Measurements from ENCODE around the gene CAPN15. TPM values are rescaled to one million over a fixed set of nuclear protein-coding genes. Genes with fewer than 3 reads are reported as not detected.

CAPN15 gene
- total RNA-seq, 1 donor from 2014 or later, result 18.9 TPM

DNA sequence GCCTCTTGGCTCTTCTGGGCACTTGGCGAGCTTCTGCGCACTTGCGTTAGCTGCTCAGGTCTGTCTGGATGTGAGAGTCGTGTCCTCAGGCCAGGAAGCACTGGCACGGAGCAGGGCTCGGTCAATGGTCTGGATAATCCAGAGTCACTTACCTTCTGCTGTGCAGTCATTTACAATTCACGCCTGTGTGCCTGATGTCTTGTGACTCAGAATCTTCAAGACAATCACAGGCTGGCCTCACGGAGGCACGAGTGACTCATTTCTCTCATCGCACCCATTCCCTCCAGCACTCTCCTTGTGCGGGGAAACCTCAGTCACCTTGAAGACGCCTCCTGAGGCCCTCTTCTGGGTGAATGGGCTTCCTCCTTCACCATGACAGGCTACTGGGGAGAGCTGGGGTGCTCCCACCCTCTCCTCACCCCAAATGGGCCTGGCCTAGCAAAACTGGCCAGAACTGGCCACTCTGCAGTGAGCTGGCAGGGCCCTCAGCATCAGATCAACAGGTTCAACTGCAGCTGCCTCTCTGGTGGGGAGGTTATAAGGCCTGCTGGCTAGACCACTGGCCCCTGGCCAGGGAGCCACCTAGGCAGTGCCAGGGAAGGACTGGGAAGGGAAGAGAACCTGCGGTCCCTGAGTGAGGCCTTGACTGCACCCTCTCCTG, 1.9 kb upstream of the CAPN15 start:
- DNase-seq (ENCODE audit: low read depth in 2 of 2), result peak in 1 of 2 donors; percentile 81

DNA sequence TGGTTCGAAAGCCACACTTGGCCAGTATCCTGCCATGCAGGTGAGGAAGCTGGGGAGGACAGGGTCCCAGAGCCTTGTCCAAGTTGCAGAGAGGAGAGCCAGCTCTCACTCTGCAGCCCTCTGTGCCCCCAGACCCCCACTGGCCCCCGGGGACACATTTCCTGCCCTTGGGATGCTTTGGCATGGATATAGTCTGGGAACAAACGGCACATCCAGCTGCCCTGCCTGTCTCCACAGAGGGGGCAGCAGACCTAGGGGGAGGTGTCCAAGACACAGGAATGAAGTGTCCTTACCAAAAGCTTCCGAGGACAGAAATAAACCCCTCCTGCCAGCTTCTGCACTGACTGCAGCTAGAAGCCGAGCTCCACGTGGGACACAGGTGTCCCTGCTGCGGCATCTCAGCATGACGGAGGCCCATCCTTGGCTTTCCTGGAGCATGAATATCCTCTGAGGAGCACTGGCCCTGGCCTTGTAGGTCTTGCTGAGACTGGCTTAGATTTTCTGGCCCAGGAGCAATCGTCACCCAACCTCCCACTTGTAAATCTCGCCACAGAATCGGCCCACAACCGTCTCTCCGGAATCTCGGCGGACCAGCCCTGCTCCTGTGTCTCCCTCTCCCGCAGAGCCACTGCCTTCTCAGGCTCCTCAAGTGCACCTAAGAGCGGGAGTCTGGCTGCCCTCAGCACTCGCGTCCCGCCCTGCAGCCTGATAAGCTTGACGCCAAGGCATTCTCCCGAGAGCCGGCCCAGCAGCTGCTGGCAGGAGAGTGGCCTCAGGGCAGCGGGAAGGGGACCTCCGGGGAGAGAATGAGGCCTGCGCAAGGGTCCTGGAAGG, 1.1 kb upstream of the CAPN15 start:
- no peak for DNase-seq (ENCODE audit: low read depth in 2 of 2)

DNA sequence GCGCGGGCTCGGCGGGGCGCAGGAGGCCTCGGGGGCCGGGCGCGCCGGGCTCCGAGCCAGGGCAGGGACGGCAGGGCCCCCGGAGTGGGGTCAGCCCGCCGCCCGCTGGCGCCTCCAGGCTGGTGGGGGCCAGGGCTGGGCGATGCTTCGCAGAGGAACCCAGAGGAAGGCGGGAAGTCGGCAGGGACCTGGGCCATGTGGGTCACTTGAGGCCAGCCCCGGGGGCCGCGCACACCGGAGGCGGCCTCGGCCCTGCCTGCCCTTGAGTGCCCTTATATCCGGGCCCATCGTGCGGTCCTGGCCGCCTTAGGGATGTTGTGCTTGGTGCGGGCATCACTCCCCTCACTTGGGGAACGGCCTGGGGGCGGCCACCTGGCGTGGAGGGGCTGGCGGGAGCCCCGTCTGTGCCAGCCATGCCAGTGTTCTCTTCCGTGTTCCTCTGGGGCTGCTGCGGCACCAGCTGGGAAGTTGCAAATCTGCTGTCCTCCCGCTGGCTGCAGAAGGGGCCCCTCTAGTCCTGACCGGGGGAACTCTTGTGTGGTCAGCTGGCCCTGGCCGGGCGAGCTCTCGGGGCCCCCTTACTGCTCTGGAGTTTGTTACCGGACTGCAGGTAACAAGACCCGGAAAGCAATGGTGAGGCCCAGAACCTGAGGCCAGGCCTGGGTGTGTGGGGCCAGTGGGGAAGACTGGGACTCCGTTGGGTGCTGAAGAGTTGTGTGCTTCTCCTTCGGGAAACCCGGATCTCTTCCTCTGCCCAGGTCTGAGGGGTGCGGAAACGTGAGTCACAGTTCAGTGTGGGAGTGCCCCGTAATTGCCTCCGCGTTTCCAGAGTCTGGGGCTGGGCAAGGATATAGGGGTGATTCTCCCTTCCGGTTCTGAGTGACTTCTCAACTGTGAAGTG, 849 bp downstream of the CAPN15 start:
- DNase-seq (ENCODE audit: low read depth in 2 of 2), result peak in 1 of 2 donors; percentile 61

DNA sequence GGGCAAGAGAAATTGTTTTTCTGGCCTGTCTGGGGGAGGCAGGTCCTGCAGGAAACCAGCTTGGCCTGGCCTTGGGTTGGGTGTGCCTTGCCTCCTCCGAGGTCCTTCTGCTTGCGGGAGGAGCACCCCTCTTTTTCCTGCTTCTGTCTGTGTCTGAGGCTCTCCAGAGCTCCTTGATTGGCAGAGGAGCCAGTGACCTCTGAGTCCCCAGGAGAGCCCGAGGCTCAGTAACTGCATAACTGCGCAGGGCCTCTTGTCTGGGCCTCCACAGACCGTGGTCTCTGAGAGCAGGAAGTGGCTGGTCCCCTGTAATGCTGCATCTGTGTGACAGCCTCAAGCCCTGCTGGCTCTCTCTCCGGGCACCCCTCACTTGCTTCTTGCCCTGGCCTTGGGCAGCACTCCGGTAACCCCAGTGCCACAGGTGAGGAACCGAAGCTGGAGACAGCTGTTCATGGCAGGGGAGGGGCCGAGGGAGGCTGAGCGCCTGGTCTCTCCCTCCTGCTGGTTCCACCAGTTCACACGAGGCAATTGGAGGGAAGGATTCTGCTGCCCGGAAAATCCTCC, 1.6 kb downstream of the CAPN15 start:
- peak in 1 of 2 donors; percentile 20 for DNase-seq (ENCODE audit: low read depth in 2 of 2)

DNA sequence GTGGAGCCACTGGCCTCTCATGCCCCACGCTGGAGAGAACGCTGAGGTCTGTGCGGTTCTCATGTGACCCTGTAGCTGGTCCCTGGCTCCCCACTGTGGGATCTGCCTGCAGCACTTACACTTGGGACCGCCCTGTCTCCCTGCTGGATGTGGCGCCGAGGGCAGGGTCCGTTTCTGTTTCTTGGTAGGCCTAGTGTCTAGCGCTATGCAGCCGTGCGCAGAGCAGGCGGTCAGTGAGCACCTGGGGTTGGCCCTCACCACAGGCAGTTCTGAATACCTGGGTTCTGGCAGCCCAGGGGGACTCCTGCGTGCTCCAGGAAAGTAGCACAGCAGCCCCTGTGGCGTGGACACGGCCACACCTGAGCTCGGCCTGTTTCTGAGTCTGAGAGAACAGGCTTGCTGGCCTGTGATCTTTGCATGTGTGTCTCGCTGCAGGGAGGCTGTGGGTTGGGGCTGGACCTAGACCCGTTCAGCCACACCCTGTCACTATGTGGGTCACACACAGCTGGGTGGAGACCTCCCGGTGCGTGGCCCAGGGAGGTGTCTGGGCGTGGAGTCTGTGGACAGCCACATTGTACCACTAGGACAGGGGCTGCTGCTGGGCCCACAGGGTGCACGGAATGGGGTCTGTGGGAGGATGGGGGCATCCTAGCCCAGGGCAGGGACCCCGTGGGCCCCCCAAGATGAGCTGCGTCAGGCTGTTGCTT, 2.8 kb downstream of the CAPN15 start:
- no peak for DNase-seq (ENCODE audit: low read depth in 2 of 2)

DNA sequence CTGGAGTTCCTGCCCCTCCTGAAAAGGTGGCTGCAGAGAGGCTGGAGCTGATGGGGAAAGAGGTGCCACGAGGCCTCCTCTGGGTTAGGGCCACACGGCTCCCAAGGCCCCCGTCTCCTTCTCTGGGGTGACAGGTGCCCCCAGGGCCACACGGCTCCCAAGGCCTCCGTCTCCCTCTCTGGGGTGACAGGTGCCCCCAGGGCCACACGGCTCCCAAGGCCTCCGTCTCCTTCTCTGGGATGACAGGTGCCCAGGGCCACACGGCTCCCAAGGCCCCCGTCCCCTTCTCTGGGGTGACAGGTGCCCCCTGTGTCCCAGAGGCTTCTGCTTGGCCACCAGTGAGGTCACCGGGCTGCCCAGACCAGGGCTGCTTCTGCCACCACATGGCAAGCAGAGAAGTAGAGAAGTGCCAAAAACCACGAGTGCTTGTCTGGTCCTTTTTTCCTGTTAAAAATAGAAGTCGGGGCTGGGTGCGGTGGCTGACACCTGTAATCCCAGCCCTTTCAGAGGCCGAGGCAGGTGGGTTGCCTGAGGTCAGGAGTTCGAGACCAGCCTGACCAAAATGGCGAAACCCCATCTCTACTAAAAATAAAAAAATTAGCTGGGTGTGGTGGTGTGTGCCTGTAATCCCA, 4.1 kb downstream of the CAPN15 start:
- DNase-seq (ENCODE audit: low read depth in 2 of 2), result no peak

DNA sequence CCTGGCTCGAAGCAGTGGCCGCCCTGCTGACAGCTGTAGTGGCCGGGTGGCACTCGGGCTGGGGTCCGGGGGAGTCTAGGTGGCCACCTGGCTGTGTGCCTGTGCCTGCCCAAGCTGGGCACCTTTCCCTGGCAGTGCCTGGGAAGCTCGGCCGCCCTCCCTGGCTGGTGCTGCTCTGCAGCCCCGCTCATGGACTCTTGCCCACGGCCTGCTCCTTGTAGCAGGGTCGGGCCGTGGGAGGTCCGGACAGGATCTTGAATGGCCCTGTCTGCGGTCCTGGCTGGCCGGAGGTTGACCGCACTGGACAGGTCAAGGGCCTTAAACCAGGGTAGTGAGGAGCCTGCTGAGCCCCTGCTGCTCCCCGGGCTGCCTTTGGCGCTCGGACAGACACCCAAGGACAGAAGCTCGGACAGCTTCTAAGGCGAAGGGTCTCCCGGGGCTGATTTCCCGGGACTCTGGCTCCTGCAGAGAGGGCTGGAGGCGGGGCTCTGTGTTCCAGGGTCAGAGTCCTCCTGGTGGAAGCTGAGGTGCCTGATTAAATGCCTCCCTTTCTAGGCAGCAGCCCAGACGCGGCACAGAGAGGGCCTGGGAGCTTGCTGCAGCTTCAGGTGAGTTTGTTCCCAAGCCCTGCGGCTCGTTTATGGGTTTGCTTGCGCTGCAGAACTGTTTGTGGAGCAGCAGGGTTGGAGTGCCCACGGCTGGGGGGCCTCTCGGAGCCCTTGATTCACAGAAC, 6.0 kb downstream of the CAPN15 start:
- no peak for DNase-seq (ENCODE audit: low read depth in 2 of 2)

DNA sequence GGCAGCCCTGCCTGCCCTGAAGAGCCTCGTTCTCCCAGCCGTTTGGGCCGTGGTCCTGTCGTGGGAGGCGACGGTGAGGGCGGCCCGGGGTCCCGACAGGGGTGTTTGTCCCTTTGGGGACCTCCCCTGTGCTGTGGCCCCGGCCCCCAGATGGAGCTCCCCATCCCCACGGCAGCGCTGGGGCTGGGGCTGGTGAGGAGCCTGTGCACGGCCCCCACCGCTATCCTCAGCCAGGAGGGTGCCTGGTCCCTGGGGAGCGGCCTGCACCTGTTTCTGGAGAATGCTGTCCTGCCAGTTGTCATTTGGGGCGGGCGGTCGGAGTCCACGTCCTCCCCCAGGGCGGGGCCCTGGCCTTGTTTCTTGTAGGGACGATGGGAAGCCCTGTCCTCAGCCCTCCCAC, 6.6 kb downstream of the CAPN15 start:
- DNase-seq (ENCODE audit: low read depth in 2 of 2), result no peak

DNA sequence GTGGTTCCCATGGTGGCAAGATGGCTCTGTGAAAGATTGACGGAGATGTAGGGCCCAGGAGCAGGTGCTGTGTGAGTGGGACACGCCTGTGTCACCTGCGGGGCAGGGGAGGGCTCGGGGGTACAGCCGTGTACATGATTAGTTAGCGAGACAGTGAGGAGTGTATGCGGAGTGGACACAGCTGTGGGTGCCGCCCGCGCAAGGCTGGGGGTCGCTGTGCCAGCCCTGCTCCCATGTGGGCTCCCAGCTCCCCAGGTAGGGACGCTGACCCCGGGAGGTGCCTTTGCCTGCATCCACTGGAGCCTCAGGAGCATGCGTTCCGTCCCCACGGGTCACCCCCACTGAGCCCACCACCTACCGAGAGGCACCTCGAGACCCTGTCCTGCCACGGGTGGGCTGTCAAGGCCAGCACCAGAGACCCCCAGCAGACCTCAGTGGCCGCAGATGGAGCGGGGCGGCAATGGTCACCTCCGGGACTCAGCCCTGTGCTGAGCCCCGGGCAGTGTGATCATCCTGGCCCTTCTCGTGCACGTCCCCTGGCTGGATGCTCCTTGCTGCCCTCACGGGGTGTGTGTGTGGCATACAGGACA, 7.4 kb downstream of the CAPN15 start:
- DNase-seq (ENCODE audit: low read depth in 2 of 2), result no peak

DNA sequence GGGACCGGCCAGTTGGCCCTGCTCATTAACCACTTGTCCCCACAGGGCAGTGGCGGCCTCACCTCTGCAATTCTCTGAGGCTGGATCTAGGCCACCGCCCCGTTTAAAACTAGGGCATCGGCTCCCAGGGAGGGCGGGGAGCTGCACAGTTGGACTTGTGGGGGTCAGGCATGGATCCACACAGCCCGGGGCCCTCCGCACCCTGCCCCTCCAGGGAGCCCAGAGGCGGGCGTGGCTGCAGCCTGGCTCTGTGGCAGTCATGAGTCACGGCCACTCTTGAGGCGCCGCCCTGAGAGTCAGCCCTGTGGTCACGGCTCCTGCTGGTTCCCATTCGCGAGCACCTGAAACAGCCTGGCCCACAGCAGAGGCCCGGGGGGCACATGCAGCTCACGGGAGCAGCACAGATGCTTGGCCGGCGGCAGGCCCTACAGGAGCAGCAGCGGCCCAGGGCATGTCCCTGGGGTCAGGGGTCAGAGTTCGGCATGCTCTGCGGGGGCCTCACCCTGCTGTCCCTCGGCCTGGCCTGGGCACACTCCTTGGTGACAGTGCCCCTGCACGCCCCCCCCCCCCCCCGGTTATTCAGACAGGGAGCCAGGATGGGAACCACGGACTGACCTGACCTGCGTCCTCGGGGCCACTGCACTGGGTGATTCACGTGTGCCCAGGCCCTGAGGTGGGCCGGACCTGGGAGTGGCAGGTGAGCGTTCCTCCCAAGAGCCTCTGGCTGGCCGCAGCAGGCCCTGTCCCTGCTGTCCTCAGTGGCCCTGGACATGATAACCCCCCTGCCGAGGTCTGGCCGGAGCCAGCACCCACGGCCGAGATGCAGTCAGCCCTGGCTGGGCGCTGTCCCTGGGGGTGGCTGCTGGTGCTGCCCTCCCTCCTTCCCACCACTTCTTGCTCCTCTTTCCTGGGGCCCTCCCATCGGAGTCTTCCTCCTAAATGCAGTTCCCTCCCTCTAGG, 8.2 kb downstream of the CAPN15 start:
- DNase-seq (ENCODE audit: low read depth in 2 of 2), result no peak

DNA sequence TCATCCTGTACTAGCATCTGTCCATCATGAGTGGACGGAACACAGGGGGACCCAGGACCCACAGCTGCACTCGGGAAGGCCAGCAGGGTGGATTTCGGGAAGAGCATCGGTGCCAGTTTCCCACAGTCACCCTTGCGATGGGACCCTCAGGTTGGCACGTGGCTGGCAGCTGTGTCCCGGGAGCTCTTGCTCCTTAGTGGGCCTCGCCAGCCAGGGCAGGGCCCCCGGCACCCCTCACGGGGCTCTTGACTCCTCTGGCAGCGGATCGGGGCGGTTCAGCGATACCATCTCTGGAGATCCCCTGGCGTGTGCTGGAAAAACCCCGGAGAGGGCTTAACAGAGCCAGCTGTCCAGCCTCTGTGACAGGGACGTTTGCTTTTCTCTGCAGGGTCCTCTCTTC, 9.2 kb downstream of the CAPN15 start:
- DNase-seq (ENCODE audit: low read depth in 2 of 2), result no peak

DNA sequence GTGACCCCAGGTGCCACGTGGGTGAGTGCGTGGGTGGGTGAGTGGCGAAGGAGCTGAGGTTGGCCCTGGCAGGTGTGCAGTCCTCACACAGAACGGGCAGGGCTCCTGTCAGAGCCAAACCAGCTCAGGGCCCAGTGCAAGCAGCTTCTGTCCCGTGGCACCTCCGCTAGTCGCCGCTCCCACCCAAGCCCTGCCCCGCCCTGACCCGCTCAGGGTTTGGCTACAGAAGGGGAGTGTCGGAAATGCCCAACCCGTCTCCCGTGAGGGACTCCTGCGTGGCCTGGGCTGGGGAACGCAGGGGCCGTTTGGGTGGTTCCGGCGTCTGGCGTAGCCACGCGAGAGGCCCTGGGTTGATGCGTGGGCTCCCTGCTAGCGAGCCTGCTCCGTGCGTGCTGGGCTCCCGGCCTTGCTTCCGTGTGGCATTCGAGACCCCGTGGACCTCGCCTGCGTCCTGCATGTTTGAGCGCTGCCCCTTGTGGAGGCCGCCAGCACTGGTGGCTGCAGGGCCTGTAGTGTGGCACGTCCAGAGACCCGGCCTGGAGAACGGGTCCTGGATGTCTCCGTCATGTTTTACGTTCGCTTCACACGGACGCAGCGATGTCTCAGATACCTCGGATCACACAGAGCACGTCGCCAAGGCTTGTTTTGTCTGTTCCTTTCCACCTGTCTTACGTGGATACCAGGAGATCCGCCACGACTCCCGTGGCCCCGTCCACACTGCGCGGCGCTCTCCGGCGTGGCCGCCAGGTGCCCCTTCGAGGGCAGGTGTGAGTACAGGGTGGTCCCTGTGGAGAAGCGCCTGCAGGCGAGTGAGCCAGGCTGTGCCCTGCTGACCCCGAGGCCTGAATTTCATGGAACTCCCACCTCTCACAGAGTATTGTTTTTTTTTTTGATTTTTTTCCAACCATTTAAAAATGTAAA, 10.2 kb downstream of the CAPN15 start:
- no peak for DNase-seq (ENCODE audit: low read depth in 2 of 2)

DNA sequence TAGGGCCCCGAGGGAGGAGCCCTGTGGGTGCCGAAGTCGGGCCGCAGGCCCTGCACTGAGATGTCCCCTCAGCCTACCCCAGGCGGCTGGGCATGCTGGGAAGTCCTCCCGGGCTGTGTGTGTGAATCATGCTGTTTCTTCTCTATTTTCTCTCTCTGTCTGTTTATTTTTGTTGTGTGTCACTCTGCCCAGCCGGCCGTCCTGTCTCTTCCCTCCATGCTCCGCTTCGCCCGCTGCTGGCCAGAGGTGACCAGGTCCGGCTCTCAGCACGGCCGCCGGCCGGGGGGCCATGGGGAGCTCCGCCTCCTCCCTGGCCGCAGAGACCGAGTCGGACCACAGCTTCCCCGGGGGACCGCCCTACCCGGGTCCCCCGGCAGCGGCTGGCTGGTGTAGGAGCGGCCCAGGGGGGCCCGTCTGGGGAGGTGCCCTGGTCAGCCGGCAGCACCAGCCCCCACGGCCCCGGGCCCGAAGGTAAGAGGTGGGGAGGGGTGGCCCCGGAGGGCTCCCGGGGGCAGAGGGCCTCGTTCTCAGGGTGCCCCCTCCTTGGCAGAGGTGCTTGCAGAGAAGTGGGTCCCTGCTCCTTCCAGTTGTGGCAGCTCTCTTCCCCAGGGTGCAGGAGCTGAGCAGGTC, 12.5 kb downstream of the CAPN15 start:
- peak in 1 of 2 donors; percentile 25 for DNase-seq (ENCODE audit: low read depth in 2 of 2)

DNA sequence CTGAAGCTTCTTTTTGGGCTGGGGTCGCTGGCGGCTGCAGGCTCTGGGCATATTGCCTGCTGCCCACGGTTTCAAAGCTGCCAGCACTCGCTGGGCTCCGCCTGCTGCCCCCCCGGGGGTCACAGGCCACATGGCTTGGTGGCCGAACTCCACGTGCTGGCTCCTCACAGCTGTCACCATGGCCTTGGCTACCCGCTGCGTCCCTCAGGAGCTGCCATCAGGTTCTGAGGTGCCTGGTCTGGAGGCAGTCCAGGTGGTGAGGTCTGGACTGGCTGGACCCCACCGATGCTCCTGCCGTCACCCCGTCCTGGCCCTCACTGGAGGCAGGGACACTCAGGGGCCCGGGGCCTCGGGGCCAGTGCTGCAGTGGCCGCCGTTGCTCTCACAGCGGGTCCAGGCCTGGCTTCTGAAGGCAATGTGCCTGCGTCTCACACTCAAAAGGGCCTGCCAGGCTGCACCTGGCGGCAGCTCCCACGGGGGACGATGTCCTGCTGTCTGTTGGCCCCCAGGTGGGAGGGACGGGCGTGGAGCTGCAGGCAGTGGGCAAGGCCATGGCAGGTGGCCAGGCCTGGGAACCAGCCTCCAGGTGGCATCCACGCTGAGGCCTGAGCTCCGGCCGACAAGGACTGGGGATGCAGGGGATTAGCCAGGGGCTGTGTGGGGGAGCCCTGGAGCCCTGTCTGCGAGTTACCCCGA, 13.3 kb downstream of the CAPN15 start:
- no peak for DNase-seq (ENCODE audit: low read depth in 2 of 2)

DNA sequence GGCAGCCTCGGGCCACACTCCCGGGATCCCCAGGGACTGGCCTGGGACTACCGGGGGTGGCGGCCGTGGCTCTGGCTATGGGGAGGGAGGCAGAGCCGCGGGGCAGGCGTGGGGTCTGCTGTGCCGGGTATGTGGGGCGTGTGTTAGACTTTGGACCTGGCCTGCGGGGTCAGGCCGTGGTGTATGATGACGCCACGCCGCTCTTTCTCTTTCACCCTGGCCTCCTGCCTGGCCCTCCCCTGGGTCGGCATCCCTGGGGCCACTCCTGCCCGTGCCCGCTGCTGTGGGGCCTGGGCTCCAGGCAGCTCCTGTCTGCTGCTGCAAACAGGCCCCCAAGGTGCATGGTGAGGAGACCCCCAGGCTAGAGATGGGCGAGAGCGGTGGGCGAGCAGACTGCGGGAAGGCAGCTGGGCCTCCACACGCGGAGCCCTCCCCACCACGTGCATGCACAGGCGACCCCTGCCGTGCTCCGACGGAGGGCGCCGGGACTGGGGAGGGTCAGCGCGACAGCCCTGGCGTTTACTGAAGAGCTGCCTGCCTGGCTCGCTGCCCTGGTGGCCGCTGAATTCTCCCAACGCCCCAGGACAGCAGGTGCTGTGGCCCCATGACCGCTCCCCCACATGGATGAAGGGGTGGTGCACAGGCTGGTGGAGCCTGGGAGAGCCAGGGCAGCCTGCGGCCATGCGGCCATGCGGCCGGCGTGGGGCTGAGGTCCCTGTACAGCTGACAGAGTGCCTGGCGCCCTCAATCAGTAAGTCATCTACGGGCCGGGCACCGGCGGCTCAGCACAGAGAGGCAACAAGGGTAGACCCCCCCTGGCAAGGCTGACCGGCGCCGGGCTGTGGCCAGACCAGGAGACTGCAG, 16.0 kb downstream of the CAPN15 start:
- no peak for DNase-seq (ENCODE audit: low read depth in 2 of 2)

All from dermis microvascular lymphatic vessel endothelial cell (primary cell).